ENCODE data around the gene CDC45. TPM values are rescaled to one million over a fixed set of nuclear protein-coding genes. Genes with fewer than 3 reads are reported as not detected.

Gene CDC45
- total RNA-seq, 1 experiment from 2014 or later, result 29.1 TPM

GRCh38 chr22:19548964-19549363, 69.2 kb downstream of the CDC45 start:
- Histone ChIP-seq H4K20me1 (ENCODE audit: insufficient read depth) (no peaks in the 10 kb centered on the region), H3K4me3 (no peak overlapping the region), H2AFZ (no peak overlapping the region), H3K4me1 (replicated peaks; ENCODE audit: insufficient read depth) (no peaks in the 10 kb centered on the region), H3K9me3 (ENCODE audit: insufficient read depth, low read depth) (no peaks in the 10 kb centered on the region), H3F3A (ENCODE audit: insufficient read depth, low read depth) (no peaks in the 10 kb centered on the region), H3K27ac (no peak overlapping the region), H3K4me2 (no peak overlapping the region), H3K27me3 (ENCODE audit: insufficient read depth, low read depth) (no peaks in the 10 kb centered on the region), H3K79me2 (ENCODE audit: low read depth) (no peaks in the 10 kb centered on the region), H3K36me3 (ENCODE audit: low read depth) (no peaks in the 10 kb centered on the region), H3K9me2 (ENCODE audit: insufficient read depth) (no peaks in the 10 kb centered on the region)
- no TSS peak for BruUV-seq (replicated peaks)
- intact Hi-C loops (cut with micrococcal nuclease; ENCODE audit: unreplicated experiment), result no loop called here
- ChIA-PET CTCF (no interaction called here), POLR2A (ENCODE audit: unreplicated experiment) (no interaction called here)
- DNase-seq, result no peak
- TF ChIP-seq CTCF (conservative IDR thresholded peaks at IDR 0.05), result no peak
- no peak for TF ChIP-seq EZH2 (IDR thresholded peaks at IDR 0.05; ENCODE audit: low read depth)

DNA sequence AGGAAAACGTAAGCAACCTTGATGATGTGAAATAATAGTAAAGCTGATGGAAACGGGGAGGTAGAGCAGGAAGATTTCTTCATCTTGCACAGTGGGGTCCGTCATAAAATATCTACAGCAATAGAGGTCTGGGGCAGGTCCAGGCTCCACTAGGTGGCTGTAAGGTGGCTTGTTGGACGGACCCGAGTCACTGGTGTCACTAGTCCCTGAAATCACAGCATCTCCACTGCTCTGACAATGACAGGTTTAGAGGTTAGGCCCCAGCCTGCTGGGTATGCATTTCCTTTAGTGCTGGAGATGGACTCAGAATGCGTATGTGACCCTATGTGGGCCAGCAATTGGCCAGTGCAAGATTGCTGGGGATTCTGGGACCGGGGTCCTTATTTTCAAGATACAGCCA, 69.7 kb downstream of the CDC45 start:
- DNase-seq, result no peak
- ChIA-PET CTCF (no interaction called here), POLR2A (ENCODE audit: unreplicated experiment) (no interaction called here)
- Histone ChIP-seq H3K9me3 (ENCODE audit: insufficient read depth, low read depth) (no peaks in the 10 kb centered on the region), H3K79me2 (ENCODE audit: low read depth) (no peaks in the 10 kb centered on the region), H3K27me3 (ENCODE audit: insufficient read depth, low read depth) (no peaks in the 10 kb centered on the region), H3K4me3 (no peak overlapping the region), H3K27ac (no peak overlapping the region), H3K4me1 (replicated peaks; ENCODE audit: insufficient read depth) (no peaks in the 10 kb centered on the region), H3K9me2 (ENCODE audit: insufficient read depth) (no peaks in the 10 kb centered on the region), H2AFZ (no peak overlapping the region), H3K4me2 (no peak overlapping the region), H3F3A (ENCODE audit: insufficient read depth, low read depth) (no peaks in the 10 kb centered on the region), H4K20me1 (ENCODE audit: insufficient read depth) (no peaks in the 10 kb centered on the region), H3K36me3 (ENCODE audit: low read depth) (no peaks in the 10 kb centered on the region)
- no peak for TF ChIP-seq EZH2 (IDR thresholded peaks at IDR 0.05; ENCODE audit: low read depth)
- intact Hi-C loops (cut with micrococcal nuclease; ENCODE audit: unreplicated experiment), result no loop called here
- no TSS peak for BruUV-seq (replicated peaks)

DNA sequence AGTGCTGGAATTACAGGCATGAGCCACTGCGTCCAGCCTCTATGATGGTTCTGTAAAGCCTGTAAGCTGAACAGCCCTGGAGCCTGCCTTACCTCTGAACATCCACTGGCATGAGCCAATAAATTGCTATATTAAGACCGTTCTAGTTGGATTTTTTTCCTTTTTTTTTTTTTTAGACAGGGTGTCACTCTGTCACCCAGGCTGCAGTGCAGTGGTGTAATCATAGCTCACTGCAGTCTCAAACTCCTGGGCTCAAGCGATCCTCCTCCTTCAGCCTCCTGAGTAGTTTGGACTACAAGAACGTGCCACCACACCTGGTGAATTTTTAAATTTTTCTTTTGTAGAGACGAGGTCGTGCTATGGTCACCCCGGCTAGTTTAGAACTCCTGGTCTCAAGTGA, 70.7 kb downstream of the CDC45 start:
- Histone ChIP-seq H3K79me2 (ENCODE audit: low read depth) (no peaks in the 10 kb centered on the region), H3K36me3 (ENCODE audit: low read depth) (no peaks in the 10 kb centered on the region), H3K4me3 (no peak overlapping the region), H4K20me1 (ENCODE audit: insufficient read depth) (no peaks in the 10 kb centered on the region), H3K9me3 (ENCODE audit: insufficient read depth, low read depth) (no peaks in the 10 kb centered on the region), H3K4me2 (no peak overlapping the region), H3K9me2 (ENCODE audit: insufficient read depth) (no peaks in the 10 kb centered on the region), H3K27me3 (ENCODE audit: insufficient read depth, low read depth) (no peaks in the 10 kb centered on the region), H3K27ac (no peak overlapping the region), H3K4me1 (replicated peaks; ENCODE audit: insufficient read depth) (no peaks in the 10 kb centered on the region), H2AFZ (no peak overlapping the region), H3F3A (ENCODE audit: insufficient read depth, low read depth) (no peaks in the 10 kb centered on the region)
- TF ChIP-seq EZH2 (IDR thresholded peaks at IDR 0.05; ENCODE audit: low read depth), result no peak
- TF ChIP-seq CTCF (conservative IDR thresholded peaks at IDR 0.05), result no peak
- POLR2A ChIA-PET (ENCODE audit: unreplicated experiment), result no interaction called here
- DNase-seq, result no peak
- intact Hi-C loops (cut with micrococcal nuclease; ENCODE audit: unreplicated experiment), result no loop called here
- CTCF ChIA-PET, result no interaction called here
- no TSS peak for BruUV-seq (replicated peaks)

- Histone ChIP-seq H3K4me2 (no peak overlapping the region), H3F3A (ENCODE audit: insufficient read depth, low read depth) (no peaks in the 10 kb centered on the region), H3K9me3 (ENCODE audit: insufficient read depth, low read depth) (no peaks in the 10 kb centered on the region), H3K9me2 (ENCODE audit: insufficient read depth) (no peaks in the 10 kb centered on the region), H3K79me2 (ENCODE audit: low read depth) (no peaks in the 10 kb centered on the region), H2AFZ (no peak overlapping the region), H3K4me3 (no peak overlapping the region), H3K27ac (no peak overlapping the region), H4K20me1 (ENCODE audit: insufficient read depth) (no peaks in the 10 kb centered on the region), H3K27me3 (ENCODE audit: insufficient read depth, low read depth) (no peaks in the 10 kb centered on the region), H3K4me1 (replicated peaks; ENCODE audit: insufficient read depth) (no peaks in the 10 kb centered on the region), H3K36me3 (ENCODE audit: low read depth) (no peaks in the 10 kb centered on the region)
- ChIA-PET POLR2A (ENCODE audit: unreplicated experiment) (no interaction called here), CTCF (no interaction called here)
- no peak for TF ChIP-seq EZH2 (IDR thresholded peaks at IDR 0.05; ENCODE audit: low read depth)
- TF ChIP-seq CTCF (conservative IDR thresholded peaks at IDR 0.05), result no peak
- no TSS peak for BruUV-seq (replicated peaks)
- intact Hi-C loops (cut with micrococcal nuclease; ENCODE audit: unreplicated experiment), result no loop called here
- DNase-seq, result no peak
Measured at GRCh38 chr22:19553201-19553600, 73.5 kb downstream of the CDC45 start.
